ENCODE data around the gene C1orf35.

- no peak for TF ChIP-seq CTCF (IDR thresholded peaks at IDR 0.05; ENCODE audit: low read depth, low read length, missing input control)
- no peak for TF ChIP-seq SP1 (IDR thresholded peaks at IDR 0.05)
Observed at GRCh38 chr1:228075801-228076271, 27.3 kb downstream of the C1orf35 start.

All from liver (tissue), 3 donors.